Transverse colon (tissue), 4 donors: ENCODE measurements around the gene PLET1.

Experiments used
- CTCF ChIP-seq, 5 experiments: fragments of 200-600 bp in 3 of 5; fragments of 450-650 bp in 2 of 5; sonication (generic) in 3 of 5; IDR thresholded peaks; 1 replicate in 2 of 5; 2 replicates in 3 of 5; pipeline ENCODE4 v1.5.1; 2016 to 2017; ENCODE audit warnings: antibody characterized with exemption in 5 of 5, inconsistent platforms in 3 of 5, mild to moderate bottlenecking in 2 of 5, moderate library complexity in 1 of 5
- EP300 ChIP-seq: sonication (generic); formaldehyde crosslinking; IDR thresholded peaks from one replicate; pipeline ENCODE4 v1.6.1; 2017; ENCODE audit warnings: antibody characterized with exemption, low read depth
- POLR2AphosphoS5 ChIP-seq, 3 donors: sonication (generic); formaldehyde crosslinking; IDR thresholded peaks; one replicate each; pipeline ENCODE4 v1.6.1; 2016; ENCODE audit warnings: antibody characterized with exemption in 3 of 3

GRCh38 chr11:112226831-112227401 lies 33.7 kb downstream of the PLET1 start:
- TF ChIP-seq CTCF (IDR thresholded peaks at IDR 0.05) (no peak), EP300 (no peak), POLR2AphosphoS5 (IDR thresholded peaks at IDR 0.05) (no peak)
